ES-I3 (cell line): ENCODE measurements around the gene TMEM150A.
"Not testable (repeated sequence)": the region's sequence is repeated elsewhere in the genome, so short reads cannot be mapped to it uniquely, and the experiment has no call there.

ENCODE experiments used
- H3K36me3 ChIP-seq: 2 replicates; pipeline ENCODE4 v1.6.1; 2013; ENCODE audit warnings: mild to moderate bottlenecking, low read length, control low read depth, moderate library complexity; ENCODE audit not compliant: insufficient read depth
- H3K4me1 ChIP-seq: 2 replicates; pipeline ENCODE4 v1.6.1; 2013; ENCODE audit warnings: mild to moderate bottlenecking, control low read depth, low read length; ENCODE audit not compliant: insufficient read depth
- H3K9ac ChIP-seq: 2 replicates; pipeline ENCODE4 v1.6.1; 2013; ENCODE audit warnings: low read depth, mild to moderate bottlenecking, low read length, moderate library complexity
- H3K9me3 ChIP-seq: 2 replicates; pipeline ENCODE4 v1.6.1; 2013; ENCODE audit warnings: mild to moderate bottlenecking, low read length, moderate library complexity; ENCODE audit not compliant: control insufficient read depth, insufficient read depth

Gene TMEM150A

DNA sequence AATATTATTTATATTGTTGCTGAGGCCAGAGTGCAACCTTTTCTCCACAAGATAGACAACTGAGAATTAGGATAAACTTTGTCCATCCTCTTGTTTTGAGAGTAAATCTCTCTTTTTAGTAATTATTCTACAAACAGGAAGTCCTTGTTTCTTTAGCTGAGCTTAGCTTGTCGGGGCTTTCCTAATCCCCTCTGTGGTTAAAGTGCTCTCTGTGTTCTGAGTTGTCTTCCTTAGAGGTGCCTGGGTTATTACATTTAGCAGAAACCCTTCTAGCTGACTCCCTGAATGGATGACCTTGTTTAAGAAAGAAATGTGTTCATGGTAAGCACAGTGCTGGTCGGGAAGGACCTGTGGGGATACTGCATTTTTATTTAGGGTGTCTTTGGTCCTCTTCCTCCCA is 26.2 kb upstream of the TMEM150A start:
- peaks cover 37% of the 10 kb centered on the region for H3K36me3 ChIP-seq

DNA sequence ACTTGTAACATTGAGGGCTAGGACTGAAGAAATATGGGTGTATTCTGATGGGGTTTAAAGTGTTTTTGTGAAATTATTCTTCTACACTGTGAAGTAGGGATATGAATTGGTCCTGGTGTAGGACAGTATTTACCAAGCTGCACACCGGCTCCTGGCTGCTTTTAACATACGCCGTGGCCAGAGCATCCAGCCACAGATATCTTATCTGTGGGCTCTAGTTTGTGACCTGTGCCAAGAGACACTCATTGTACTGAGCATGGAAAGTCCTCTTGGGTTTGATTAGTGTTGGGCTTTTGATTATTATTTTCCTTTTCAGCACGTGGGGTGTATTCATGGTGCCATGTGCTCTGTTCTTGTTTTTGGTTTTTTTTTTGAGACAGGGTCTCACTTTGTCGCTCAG is 21.5 kb upstream of the TMEM150A start:
- Histone ChIP-seq H3K4me1 (no peaks in the 10 kb centered on the region), H3K36me3 (peaks cover 46% of the 10 kb centered on the region), H3K9ac (no peak overlapping the region), H3K9me3 (no peaks in the 10 kb centered on the region)

More for the DNA sequence above, 26.2 kb upstream of the TMEM150A start:
- Histone ChIP-seq H3K9me3 (no peaks in the 10 kb centered on the region), H3K4me1 (no peaks in the 10 kb centered on the region), H3K9ac (no peak overlapping the region)

- H3K36me3 ChIP-seq = peaks cover 38% of the 10 kb centered on the region
- peaks cover 8% of the 10 kb centered on the region for H3K4me1 ChIP-seq
- H3K9ac ChIP-seq = no peak overlapping the region
- H3K9me3 ChIP-seq = no peaks in the 10 kb centered on the region
Observed at GRCh38 chr2:85621338-85621737, 18.8 kb upstream of the TMEM150A start.

GRCh38 chr2:85619617-85620016 is 17.1 kb upstream of the TMEM150A start:
- peaks cover 30% of the 10 kb centered on the region for H3K36me3 ChIP-seq
- no peak overlapping the region for H3K9ac ChIP-seq
- H3K9me3 ChIP-seq = no peaks in the 10 kb centered on the region
- H3K4me1 ChIP-seq = peaks cover 8% of the 10 kb centered on the region

DNA sequence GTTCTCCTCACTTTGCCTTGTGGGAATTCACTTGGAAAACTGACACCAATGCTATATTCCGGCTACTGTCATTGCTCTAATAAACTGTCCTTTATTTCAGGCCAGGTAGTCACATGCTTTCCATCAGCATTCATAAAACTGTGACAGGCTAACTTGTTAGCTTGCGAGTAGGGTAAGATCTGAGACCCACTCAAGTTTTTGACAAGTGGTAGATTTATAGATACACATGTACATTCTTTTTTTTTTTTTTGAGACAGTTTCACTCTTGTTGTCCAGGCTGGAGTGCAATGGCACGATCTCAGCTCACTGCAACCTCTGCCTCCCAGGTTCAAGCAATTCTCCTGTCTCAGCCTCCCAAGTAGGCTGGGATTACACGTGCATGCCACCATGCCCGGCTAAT is 15.2 kb upstream of the TMEM150A start:
- not testable (repeated sequence) for H3K9me3 ChIP-seq, H3K4me1 ChIP-seq
- Histone ChIP-seq H3K9ac (peak overlapping the region; percentile 6; the same call in 1 of the 2 replicates), H3K36me3 (peaks cover 18% of the 10 kb centered on the region)

GRCh38 chr2:85615413-85615728 is 12.9 kb upstream of the TMEM150A start:
- Histone ChIP-seq H3K36me3 (peaks cover 3% of the 10 kb centered on the region), H3K4me1 (peaks cover 8% of the 10 kb centered on the region), H3K9me3 (no peaks in the 10 kb centered on the region), H3K9ac (peak overlapping the region; percentile 98; the same call in 1 of the 2 replicates)

GRCh38 chr2:85614757-85615156 is 12.3 kb upstream of the TMEM150A start:
- not testable (repeated sequence) for H3K9me3 ChIP-seq, H3K9ac ChIP-seq, H3K4me1 ChIP-seq, H3K36me3 ChIP-seq

GRCh38 chr2:85613717-85614515 is 11.4 kb upstream of the TMEM150A start:
- Histone ChIP-seq H3K4me1 (peaks cover 8% of the 10 kb centered on the region), H3K9me3 (no peaks in the 10 kb centered on the region), H3K9ac (no peak overlapping the region), H3K36me3 (peaks cover 3% of the 10 kb centered on the region)

DNA sequence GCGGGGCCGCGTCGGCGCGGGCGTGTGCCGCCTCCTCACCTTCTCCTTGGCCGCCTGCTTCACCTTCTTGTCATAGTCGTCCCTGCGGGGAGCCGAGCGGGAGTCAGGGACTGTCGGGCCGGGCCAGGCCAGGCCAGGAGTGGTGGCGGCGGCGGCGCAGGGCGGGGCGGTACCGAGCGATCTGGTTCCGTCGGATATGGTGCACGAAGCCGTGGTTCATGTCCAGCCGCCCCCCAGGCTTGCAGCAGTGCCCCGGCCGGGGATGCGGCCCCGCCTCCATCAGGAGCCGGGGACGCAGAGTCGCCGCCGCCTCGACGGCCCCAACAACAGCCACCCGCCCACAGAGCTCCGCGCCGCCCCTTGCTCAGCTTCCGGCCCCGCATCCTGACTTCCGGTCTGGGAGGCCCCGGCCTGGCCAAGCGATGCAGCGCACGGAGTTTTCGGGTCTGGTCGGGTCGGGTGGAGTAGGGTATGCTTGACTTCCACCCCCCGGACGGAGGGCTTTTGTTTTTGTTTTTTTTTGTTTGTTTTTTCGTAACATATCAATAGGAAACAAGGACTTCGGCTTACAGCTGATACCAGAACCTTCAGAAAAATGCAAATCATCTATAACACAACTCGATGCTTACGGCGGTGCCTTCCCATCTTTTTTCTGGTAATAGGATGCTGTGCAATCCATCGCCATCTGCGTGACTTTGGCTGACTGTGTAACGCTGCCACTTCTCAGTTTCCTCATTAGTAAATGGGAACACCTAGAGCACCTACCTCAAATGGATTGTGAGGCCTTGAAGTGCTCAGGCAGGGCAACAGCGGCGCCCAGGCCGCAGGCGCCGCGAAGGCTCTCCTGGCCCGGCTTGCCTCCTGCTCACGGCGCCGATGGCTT is 9.4 kb upstream of the TMEM150A start, which contains the start of gene C2orf68:
Gene C2orf68, minus strand, starts transcription at position 362 of the 883 bp plus-strand sequence. Its CDS starts 82 bp downstream, at position 280.
- peaks cover 14% of the 10 kb centered on the region for H3K36me3 ChIP-seq
- peak within 1 kb of the TSS; percentile 93 for H3K9ac ChIP-seq
- H3K4me1 ChIP-seq = 0 out of 2 replicates have a peak, but pooled peaks cover under 1% of the 10 kb centered on the region
- no peaks in the 10 kb centered on the region for H3K9me3 ChIP-seq

GRCh38 chr2:85611217-85611704 is 8.8 kb upstream of the TMEM150A start:
- Histone ChIP-seq H3K9me3 (no peaks in the 10 kb centered on the region), H3K9ac (peak overlapping the region; percentile 93), H3K4me1 (no peaks in the 10 kb centered on the region), H3K36me3 (peaks cover 14% of the 10 kb centered on the region)

GRCh38 chr2:85607268-85608215 is 5.0 kb upstream of the TMEM150A start:
- Histone ChIP-seq H3K4me1 (peaks cover 4% of the 10 kb centered on the region; the same call in 1 of the 2 replicates), H3K36me3 (peaks cover 14% of the 10 kb centered on the region), H3K9me3 (no peaks in the 10 kb centered on the region), H3K9ac (no peak overlapping the region)

GRCh38 chr2:85606116-85606455 is 3.6 kb upstream of the TMEM150A start:
- Histone ChIP-seq H3K4me1 (peaks cover 4% of the 10 kb centered on the region; the same call in 1 of the 2 replicates), H3K36me3 (peaks cover 14% of the 10 kb centered on the region), H3K9ac (no peak overlapping the region), H3K9me3 (no peaks in the 10 kb centered on the region)

GRCh38 chr2:85605406-85606115 is 3.1 kb upstream of the TMEM150A start:
- H3K36me3 ChIP-seq = peaks cover 14% of the 10 kb centered on the region
- peaks cover 4% of the 10 kb centered on the region; the same call in 1 of the 2 replicates for H3K4me1 ChIP-seq
- H3K9me3 ChIP-seq = no peaks in the 10 kb centered on the region
- no peak overlapping the region for H3K9ac ChIP-seq
